Mucosa of gallbladder (tissue), 1 donor: ENCODE results near the gene MVB12B. TPM values are rescaled to one million over a fixed set of nuclear protein-coding genes. Genes with fewer than 3 reads are reported as not detected.

Experiments used
- DNase-seq: peaks from one replicate; pipeline ENCODE4 v3.0.0-alpha.2; 2020; ENCODE audit warnings: low spot score
- total RNA-seq: library from RNA; stranded (reverse); gene quantifications from one replicate; pipeline ENCODE4 v1.2.1, GENCODE V29; 2021
- donor health status: DM: no; HTN: no; CAD: no.

Gene MVB12B
- total RNA-seq, 1 donor from 2014 or later: 13.3 TPM

DNA sequence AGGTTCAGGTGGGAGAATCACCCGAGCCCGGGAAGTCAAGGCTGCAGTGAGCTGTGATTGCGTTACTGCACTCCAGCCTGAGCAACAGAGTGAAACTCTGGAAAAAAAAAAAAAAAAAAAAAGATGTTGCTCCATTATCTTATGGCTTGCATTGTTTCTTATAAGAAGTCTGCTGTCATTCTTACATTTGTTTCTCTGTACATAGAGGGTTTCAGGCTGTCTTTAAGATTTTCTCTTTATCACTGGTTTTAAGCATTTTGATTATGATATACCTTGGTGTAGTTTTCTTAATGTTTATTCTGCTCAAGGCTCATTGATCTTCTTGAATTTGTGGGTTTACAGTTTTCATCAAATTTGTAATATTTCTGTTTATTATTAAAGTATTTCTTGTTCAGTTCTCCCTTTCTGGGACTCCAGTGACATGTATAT is 35.2 kb downstream of the MVB12B start:
- DNase-seq: no peak

DNA sequence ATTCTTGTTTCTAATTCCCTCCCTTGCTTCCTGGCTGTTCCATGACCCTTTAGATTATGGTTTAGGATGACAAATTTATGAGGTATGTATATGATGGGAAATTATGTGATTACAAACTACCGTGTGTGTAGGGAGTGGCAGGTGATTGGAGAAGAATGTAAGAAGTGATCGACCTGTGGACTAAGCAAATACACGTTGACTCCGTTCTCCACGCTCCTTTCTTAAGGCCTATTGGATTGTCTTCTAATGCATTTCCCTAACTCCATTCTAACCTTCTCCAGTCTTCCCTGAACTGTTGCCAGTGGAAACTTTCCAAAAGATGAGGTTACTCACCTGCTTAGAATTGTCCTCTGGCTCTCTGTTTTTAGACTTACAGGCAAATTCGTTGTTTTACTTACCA is 36.6 kb downstream of the MVB12B start:
- DNase-seq: no peak

DNA sequence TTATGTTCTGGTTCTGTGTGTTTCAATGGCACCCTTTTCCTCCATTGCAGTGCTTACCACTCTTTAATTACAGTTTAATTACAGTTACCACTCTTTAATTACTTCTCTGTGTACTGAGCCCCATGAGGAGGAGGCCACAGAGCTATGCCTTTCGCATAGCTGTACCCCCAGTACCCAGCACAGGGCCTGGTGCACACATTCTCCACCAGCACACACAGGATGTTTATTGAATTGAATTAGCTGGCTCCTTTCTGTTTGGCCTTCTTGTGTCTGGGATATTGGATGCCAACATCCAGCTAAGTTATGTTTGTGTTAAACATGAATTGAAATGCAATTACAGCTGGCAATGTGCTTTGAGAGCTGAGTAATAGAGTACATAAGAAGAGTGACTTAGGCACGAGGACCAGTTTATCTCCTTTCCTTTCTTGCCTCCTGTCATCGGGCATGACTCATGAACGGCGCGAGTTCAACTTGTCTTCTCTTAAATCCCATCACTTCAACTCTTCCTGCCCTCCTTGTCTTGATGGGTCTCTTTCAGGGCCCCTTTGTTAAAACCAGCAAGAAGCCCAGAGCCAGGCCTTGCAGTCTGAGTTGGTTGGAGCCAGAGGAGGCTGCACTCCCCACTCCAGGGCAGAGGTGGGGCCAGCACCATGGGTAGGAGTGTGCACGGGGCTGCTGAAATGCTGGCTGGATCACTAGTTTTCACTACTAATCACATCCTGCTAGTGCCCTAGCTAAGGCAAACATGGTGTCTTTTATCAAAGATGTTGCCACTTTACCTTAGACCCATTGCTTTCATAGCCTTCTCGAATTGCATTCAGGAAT is 37.4 kb downstream of the MVB12B start:
- DNase-seq: no peak

DNA sequence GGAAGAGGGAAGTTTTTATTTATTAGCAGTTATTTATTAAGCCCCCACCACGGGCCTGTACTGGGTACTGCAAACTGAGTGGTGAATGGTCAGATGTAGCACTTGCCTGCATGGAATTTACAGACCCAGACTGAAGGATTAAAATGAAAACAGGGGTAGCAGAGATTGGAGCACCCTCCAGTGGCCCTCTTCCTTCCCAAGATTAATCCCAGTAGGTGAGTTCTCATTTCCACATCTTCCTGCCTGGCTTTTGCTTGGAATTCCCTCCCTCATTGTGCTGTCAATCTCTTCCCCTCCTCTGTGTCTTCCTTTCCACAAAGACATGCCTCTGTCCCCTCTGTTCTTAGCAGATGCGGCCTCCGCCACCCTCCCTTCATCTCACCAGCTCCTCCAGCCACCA is 39.2 kb downstream of the MVB12B start:
- DNase-seq: no peak

DNA sequence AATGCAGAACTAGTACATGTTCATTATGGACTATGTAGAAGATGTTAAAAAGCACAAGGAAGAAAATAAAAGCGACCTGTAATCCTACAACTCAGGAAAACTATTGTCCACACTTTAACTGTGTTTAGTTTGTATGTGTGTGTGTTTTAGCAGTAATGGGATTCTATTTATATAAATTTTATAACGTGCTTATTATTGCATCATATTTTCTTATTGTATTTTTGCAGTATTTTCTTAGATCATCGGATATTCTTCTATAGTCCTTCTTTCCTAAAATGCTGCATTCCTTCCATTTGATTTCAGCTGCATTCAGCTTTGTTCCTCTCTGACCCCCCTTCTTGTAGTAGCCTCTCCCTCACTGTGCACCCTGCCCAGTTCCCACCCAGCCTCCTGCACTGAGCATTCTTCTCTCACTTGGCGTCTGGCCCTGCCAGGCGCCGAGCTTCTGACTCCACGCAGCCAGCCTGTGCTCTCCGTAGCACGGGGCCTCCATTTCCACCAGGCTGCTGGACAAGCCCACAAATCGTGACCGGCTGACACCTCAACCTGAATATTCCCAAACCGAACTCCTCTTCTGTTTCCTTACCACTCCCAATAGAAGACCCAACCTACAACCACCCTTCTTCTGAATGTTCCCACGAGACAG is 39.9 kb downstream of the MVB12B start:
- no peak for DNase-seq

DNA sequence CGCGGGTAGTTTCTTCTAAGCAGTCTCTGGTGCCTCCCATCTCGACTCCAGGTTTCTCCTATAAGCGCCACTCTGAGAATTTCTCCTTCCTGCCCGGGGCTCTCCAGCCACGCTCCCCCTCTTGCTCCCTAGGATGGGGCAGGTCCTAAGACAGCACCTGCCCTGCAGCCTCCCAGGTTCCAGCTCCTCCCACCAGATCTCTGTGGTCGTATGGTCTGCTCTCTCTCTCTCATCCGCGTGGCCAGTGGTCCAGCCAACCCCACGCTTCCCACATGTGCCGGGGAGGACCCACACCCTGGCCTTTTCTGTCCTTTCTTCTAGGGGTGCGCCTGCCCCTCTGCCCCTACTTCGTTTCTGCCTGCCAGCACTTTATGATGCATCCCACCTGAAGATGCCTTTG is 40.5 kb downstream of the MVB12B start:
- no peak for DNase-seq

DNA sequence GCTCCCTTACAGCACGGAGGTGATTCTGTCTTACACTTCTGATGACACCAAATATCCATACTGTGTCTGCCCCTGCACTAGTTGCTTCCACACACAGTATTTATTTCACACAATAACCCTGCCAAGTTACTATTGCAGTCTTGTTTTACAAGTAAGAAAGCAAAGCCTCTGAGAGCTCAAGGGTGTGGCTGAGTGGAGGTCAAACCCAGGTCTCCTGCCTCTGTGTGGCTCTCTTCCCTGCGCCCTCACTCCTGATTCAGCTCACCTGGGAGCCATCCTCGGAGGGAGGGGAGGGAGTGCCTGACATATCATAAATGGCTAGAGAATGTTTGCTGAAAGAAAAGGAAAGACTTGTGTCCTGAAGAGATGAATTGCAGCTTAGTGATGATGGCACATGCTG is 41.0 kb downstream of the MVB12B start:
- DNase-seq: no peak

DNA sequence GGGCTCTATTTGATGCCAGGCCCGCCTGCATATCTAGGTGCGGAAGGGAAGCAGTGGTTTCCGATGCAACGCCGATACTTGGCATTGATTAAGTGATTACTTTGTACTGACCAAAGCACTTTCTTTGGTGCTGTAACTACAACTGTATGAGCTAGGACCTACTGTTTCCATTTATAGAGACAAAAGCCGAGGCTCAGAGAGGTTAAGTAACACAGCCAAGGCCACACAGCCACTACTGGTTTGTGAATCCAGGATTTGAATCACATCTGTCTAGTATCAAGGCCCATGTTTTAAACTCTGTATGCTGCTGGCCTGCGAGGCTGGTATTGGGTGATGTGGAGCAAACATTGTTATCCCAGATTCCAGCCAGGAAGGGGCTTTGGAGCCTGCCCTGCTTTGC is 41.4 kb downstream of the MVB12B start:
- DNase-seq: no peak

DNA sequence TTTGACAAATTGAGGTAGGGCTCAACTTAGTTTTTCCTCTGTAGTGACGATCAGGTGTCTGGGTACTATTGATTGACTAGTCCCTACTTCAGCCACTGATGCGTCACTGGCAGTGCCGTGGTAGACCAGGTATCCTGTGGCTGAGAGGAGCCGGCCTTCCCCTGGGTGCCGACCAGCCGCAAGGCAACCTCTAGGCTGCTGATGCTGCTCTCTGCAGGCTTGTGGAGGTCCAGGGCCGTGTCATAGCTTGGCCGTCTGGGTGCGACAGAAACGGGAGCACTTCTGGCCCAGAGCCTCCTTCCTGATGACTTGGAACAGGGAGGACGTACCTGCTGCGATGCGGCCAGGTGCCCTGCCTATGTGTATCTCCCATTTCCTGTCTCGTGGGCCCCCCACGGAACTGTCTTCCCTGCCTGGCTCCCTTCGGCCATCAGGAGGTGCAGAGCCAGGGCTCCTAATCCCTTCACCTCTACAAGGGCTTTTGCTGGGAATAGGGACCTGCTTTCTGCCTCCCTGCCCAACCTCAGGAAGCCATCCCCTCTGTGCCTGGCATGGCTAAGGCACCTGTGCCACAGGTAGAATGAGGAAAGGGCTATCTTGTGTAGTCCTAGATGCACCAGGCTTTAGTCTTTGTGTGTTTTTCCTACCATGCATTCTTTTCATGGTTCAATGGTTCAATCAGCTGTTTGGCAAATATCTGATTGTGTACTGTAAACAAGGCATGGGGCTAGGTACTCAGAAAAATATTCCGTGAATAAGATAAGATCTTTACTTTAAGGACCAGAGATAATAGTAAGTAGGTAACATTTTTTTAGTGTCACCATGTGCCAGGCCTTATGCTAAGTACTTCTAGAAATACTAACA is 44.6 kb downstream of the MVB12B start:
- DNase-seq: no peak

DNA sequence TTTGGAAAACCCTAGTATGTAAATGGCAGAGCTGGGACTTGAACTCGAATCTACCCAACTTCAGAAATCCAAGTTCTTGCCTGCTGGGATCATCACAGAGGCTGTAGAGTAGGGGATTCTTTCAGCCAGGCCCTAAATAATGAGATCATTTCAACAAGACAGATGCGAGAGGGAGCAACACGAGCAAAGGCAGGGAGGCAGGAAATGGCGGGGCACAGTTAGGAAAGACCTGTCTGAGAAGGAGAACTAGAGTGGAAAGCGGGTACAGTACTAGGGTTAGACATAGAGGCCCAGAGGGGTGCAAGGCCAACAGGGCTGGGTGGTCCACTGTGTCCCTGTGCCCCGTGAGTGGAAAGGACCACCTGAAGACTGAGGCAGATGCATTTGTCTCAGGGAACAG is 46.1 kb downstream of the MVB12B start:
- DNase-seq: no peak

DNA sequence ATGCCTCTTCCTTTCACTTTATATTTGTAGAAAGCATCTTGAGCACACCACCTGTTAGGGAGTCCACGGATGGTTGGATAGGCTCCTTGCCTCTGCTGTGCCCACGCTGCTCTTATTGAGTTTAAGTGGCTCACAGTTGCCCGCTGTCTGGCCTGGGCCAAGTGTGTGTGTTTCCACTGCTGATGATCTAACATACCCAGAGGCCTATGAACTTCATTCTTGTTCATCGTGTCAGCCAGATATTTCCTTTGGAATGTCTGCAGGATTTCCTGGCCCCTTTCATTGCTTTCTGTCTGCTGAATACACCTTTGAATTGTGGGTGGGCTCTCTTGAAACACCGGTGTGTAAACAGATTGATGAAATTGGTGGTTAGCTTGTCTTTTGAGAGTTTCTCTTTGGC is 46.6 kb downstream of the MVB12B start:
- DNase-seq: no peak

DNA sequence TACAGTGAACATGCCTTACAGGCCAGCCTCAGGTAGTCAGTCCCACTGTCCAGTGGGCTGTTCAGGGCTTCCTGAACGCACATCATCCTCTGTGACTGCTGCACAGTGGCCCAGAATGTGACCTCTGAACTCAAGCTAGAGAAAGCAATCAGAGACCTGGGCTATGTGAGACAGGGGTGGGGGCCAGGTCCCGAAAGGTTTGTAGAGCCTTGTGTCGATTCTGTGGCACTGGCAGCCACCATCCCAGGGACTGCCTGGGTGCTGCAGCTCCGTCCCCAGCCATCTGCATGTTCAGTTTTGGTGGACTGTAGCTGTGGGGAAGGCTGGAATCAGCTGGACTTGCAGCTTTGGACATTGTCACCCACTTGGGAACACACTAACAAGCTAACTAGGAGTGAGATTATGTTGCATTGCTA is 47.7 kb downstream of the MVB12B start:
- DNase-seq: no peak

DNA sequence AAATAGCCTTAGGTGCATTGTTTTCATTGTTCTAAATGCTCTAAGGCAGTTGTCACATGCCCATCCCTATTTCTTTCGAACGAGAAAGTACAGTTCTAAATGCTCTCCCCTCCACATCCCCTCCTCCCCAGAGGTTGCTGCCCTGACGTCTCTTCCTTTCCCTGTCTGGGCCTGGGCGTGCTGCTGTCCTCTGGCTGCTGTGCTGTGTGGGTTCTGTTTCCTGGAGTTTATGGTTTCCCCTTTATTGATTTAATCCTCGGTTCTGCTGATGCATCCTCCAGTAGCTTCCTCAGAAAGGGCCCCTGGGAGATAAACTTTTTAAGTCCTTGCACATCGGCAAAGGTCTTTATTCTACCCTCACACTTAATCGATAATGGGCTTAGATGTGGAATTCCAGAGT is 48.8 kb downstream of the MVB12B start:
- DNase-seq: peak; percentile 31

DNA sequence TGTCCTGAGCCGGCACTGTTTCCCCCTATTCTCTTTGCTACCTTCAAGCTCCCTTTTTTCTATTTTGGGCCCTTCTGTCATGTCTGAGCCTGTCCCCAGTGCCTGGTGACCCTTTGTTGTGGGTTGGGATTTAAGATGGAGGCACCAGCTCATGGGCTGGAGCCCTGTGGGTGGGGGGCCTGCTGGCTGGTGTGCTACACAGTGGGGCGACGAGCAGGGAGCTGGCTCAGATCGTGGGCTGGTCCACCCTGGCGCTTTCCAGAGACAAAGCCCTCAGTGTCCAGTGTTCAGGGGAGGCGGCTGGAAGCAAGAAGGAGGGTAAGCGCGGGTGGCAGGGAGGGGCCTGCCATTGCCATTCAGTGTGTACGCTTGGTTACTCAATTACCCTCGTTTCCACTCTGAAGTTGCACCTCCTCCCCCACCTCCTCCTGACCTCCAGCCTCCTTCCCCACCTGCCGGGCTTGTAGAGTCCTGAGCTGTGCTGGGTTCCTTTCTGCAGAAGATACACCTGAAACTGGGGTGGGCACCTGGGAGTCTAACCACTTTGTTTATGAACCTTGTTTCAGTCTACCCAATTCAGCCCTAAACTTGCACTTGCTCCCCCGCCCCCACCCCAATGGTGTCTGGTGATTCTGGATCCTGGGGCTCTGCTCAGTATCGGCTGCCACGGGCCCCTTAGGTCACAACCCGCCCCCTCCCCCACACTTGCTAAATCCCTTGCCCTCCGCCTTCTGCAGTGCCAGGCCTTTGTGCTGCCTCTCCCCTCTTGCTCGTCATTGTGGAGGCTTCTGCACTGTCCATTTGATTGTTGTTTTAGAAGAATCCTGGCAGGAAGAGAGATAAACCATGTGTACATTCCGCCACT is 49.9 kb downstream of the MVB12B start:
- no peak for DNase-seq

DNA sequence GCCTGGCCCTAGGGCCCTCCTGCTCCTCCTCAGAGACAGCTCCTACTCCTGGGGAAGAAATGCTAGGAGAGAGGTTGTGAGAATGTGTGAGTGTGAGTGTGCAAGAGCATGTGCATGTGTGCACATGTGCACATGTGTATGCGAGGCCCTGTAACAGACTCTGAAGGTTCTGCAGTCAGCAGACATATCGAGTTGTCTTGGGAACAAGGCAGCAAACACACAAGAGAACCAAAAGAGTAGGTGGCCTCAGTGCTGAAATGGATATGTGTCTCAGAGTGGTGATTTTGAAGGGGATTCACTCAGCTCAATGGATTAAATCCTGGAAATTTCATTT is 50.5 kb downstream of the MVB12B start:
- no peak for DNase-seq

DNA sequence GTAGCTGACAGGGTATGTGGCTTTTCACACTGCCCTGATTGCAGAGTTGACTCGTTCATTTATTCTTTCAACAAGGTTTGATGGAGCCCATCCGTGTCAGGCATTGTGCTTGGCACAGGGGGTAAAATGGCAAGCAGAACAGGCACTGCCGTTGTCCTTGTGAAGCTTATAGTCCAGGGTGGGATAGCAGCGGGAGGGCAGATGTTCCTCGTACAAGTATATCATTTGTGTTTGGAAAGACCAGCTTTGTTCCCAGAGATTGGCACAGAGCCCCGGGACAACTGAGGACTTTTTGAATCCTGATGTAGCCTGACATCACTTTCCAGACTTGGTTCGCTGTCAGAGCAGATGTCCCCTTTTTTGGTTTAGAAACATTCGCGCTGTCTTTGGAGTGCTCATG is 50.9 kb downstream of the MVB12B start:
- DNase-seq: no peak

DNA sequence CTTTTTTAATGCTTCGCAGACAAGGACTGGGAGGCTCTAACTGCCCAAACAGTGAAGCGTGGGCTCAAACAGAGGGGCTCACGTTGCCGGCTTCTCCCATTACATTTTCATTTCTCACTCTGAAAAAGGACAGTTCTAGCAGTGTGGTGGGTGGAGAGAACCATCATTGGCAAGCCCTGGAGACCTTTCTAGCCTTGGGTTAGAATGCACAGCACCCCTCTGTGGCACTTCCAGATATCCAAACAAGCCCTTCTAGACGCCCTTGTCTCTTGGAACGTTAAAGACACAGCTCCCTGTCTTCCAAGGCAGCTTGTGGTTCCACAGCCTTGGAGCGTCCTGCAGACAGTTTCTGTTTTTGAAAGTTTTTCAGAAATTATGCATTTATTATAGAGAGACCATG is 52.1 kb downstream of the MVB12B start:
- no peak for DNase-seq

DNA sequence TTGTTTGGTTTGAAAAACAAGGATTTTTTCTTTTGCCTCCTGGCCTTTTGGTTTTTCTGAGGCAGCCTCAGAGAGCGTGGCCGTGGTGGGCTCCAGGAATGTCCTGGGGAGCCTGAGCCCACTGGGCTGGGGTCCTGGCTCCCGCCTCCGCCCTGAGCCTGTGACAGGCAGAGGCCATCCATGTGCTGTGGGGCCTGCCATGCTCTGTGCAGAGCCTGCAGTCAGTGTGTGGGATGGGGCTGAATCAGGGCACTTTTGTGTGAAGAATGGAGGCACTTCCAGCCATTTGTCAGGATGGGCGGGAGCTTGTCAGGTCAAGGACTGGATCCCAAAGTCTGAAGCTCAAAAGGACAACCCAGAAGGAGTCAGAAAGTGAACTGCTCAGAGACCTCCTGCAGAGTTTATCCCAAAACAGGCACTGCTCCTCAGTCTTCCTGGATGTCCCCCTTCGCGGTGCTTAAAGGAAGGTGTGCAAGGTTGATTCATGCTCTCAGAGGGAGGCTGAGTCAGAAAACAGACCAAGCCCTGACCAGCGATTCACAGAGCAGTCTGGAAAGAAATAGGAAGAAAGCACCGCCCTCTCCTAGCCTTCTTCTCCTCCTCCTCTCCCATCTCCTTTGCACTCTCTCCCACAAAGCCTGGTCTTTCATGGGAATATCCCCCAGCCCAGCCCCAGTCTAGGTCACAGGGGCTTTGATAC is 53.2 kb downstream of the MVB12B start:
- no peak for DNase-seq

DNA sequence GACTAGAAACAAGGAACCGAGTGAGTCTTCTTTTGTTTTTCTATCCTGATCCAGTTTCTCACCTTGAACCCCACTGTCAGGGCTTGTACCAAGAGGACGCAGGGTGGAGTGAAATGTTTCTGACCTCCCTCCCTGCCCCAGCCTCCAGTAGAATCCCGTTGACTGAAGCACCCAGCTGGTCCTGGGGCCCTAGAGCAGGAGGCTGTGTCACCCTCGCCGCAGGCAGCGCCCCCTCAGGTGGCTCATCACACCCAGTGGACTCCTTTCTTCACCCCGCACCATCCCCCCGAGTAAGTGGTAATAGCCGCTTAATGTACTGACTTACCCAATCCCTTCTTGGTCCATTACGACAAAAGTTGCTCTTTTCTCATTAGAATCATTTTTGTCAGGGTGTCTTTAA is 53.8 kb downstream of the MVB12B start:
- DNase-seq: no peak

DNA sequence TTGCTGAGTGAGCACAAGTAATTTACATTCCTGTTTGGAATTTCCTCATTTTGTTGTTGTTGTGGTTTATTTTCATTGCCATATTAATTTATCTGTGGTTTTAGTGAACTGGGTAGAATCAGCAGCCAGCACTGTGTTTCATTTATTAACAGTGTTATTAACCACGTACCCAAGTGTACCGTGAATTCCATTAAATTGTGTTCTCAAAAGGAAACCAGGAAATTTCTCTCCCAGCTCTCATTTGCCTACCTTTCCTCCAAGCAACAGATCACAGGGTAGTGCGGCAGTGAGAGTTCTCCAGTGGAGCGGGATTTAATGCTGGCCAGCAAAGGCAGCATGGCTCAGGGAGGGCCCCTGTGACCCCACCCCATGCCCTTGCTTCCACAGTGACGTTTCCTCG is 54.6 kb downstream of the MVB12B start:
- DNase-seq: no peak

DNA sequence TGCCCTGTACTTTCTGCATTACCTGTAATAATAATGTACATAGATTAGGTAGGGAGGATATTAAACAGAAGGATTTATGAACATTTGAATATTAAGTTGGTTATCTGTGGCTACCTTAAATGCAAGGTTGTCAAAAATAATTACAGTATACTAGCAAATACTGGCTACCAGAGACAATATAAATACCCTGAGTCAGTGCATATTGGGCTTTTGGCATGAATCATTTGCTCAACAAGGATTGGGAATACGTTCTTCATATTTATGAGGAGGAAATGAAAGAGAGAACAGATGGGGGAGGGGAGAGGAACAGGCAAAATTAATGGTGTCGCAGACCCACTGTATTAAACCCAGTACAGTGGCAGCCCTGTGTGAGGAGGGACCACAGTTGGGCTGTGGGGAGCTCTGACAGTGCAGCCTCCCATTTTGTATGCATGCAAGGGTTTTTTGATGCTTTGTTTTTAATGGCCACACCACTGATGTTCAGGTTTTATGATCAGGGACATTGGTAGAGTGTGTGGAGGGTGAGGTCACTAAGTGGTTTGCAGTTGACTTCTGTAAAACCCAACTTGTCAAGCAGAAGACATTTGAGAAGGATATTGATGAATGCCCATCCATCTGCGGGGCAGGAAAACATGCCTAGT is 56.9 kb downstream of the MVB12B start:
- DNase-seq: no peak
